H9 (cell line): ENCODE results near the gene TRPM1. TPM values are rescaled to one million over a fixed set of nuclear protein-coding genes. Genes with fewer than 3 reads are reported as not detected.

ENCODE experiments used
- DNase-seq: peaks from one replicate; pipeline ENCODE4 v3.0.0-alpha.2; 2017
- H2AFZ ChIP-seq: one replicate; pipeline ENCODE4 v1.6.1; 2013; ENCODE audit warnings: mild to moderate bottlenecking, low read length, control low read depth, moderate library complexity
- H2AK5ac ChIP-seq: 2 replicates; pipeline ENCODE4 v1.6.1; 2013; ENCODE audit warnings: low read length, control low read depth, mixed read lengths; ENCODE audit not compliant: insufficient read length
- H2BK120ac ChIP-seq: one replicate; pipeline ENCODE4 v1.6.1; 2013; ENCODE audit warnings: low read depth, mild to moderate bottlenecking, low read length, control low read depth, inconsistent platforms; ENCODE audit not compliant: poor library complexity, severe bottlenecking
- H2BK12ac ChIP-seq: 2 replicates; pipeline ENCODE4 v1.6.1; 2013; ENCODE audit warnings: low read length, control low read depth, mixed read lengths, low read depth; ENCODE audit not compliant: insufficient read length
- H2BK15ac ChIP-seq: 2 replicates; pipeline ENCODE4 v1.6.1; 2013; ENCODE audit warnings: low read depth, low read length, control low read depth
- H2BK20ac ChIP-seq: one replicate; pipeline ENCODE4 v1.6.1; 2013; ENCODE audit warnings: low read depth, mild to moderate bottlenecking, low read length, control low read depth, inconsistent platforms; ENCODE audit not compliant: poor library complexity, severe bottlenecking
- H2BK5ac ChIP-seq: 2 replicates; pipeline ENCODE4 v1.6.1; 2013; ENCODE audit warnings: low read length, control low read depth, mixed read lengths; ENCODE audit not compliant: insufficient read length
- H3K14ac ChIP-seq: 2 replicates; pipeline ENCODE4 v1.6.1; 2013; ENCODE audit warnings: low read length, control low read depth; ENCODE audit not compliant: insufficient read depth
- H3K18ac ChIP-seq: 2 replicates; pipeline ENCODE4 v1.6.1; 2013; ENCODE audit warnings: low read depth, mild to moderate bottlenecking, mixed read lengths, low read length, control low read depth; ENCODE audit not compliant: insufficient read length
- H3K23ac ChIP-seq: 2 replicates; pipeline ENCODE4 v1.6.1; 2013; ENCODE audit warnings: low read length, control low read depth, mixed read lengths, low read depth; ENCODE audit not compliant: insufficient read length
- H3K23me2 ChIP-seq: 2 replicates; pipeline ENCODE4 v1.6.1; 2013; ENCODE audit warnings: low read depth, mild to moderate bottlenecking, mixed read lengths, low read length, control low read depth; ENCODE audit not compliant: insufficient read length, poor library complexity, severe bottlenecking
- H3K27ac ChIP-seq: 2 replicates; pipeline ENCODE4 v1.5.1; 2013; ENCODE audit warnings: low read length, control low read depth, mixed read lengths, low read depth; ENCODE audit not compliant: insufficient read length
- H3K27me3 ChIP-seq: 2 replicates; pipeline ENCODE4 v1.6.1; 2013; ENCODE audit warnings: low read length, control low read depth, inconsistent platforms; ENCODE audit not compliant: insufficient read depth
- H3K4ac ChIP-seq: 2 replicates; pipeline ENCODE4 v1.6.1; 2013; ENCODE audit warnings: low read depth, mild to moderate bottlenecking, control low read depth, inconsistent platforms, low read length, moderate library complexity
- H3K4me1 ChIP-seq: 2 replicates; pipeline ENCODE4 v1.6.1; 2013; ENCODE audit warnings: low read length, control low read depth, inconsistent platforms; ENCODE audit not compliant: insufficient read depth
- H3K4me2 ChIP-seq: 2 replicates; pipeline ENCODE4 v1.6.1; 2013; ENCODE audit warnings: low read length, control low read depth, mixed read lengths; ENCODE audit not compliant: insufficient read length, insufficient read depth
- H3K56ac ChIP-seq: 2 replicates; pipeline ENCODE4 v1.6.1; 2013; ENCODE audit warnings: low read depth, mild to moderate bottlenecking, mixed read lengths, low read length, control low read depth; ENCODE audit not compliant: insufficient read length
- H3K79me1 ChIP-seq: 2 replicates; pipeline ENCODE4 v1.6.1; 2013; ENCODE audit warnings: low read depth, mild to moderate bottlenecking, moderate library complexity, low read length, control low read depth, inconsistent platforms; ENCODE audit not compliant: insufficient read depth, poor library complexity, severe bottlenecking
- H3K79me2 ChIP-seq: 2 replicates; pipeline ENCODE4 v1.6.1; 2013; ENCODE audit warnings: low read length, control low read depth, inconsistent platforms; ENCODE audit not compliant: insufficient read depth
- H3K9ac ChIP-seq: 2 replicates; pipeline ENCODE4 v1.6.1; 2013; ENCODE audit warnings: low read length, control low read depth, mixed read lengths; ENCODE audit not compliant: insufficient read length; ENCODE audit errors: extremely low read depth
- H3K9me3 ChIP-seq: one replicate; pipeline ENCODE4 v1.6.1; 2013; ENCODE audit warnings: low read depth, low read length, inconsistent platforms; ENCODE audit not compliant: control insufficient read depth
- H3T11ph ChIP-seq: one replicate; pipeline ENCODE4 v1.6.1; 2013; ENCODE audit warnings: mild to moderate bottlenecking, low read length, control low read depth, inconsistent platforms
- H4K20me1 ChIP-seq: one replicate; pipeline ENCODE4 v1.6.1; 2013; ENCODE audit not compliant: control insufficient read depth, insufficient read length, insufficient read depth
- H4K5ac ChIP-seq: 2 replicates; pipeline ENCODE4 v1.6.1; 2013; ENCODE audit warnings: low read depth, mild to moderate bottlenecking, mixed read lengths, low read length, control low read depth; ENCODE audit not compliant: insufficient read length
- H4K8ac ChIP-seq: replicated peaks from 2 replicates; pipeline ENCODE4 v1.6.1; 2013; ENCODE audit warnings: low read length, control low read depth, mixed read lengths, low read depth; ENCODE audit not compliant: insufficient read length
- H4K91ac ChIP-seq: 2 replicates; pipeline ENCODE4 v1.6.1; 2013; ENCODE audit warnings: low read depth, mild to moderate bottlenecking, moderate library complexity, mixed read lengths, low read length, control low read depth; ENCODE audit not compliant: insufficient read length
- H3K27ac Mint-ChIP-seq, 3 experiments: 2 replicates in 2 of 3; 3 replicates in 1 of 3; pipeline ENCODE4 v1.8.0; 2020 to 2021; ENCODE audit warnings: mixed read lengths in 3 of 3, mild to moderate bottlenecking in 1 of 3, moderate library complexity in 1 of 3
- H3K27me3 Mint-ChIP-seq: 2 replicates; pipeline ENCODE4 v1.8.0; 2021; ENCODE audit warnings: low read depth, mild to moderate bottlenecking, moderate library complexity, mixed read lengths
- H3K36me3 Mint-ChIP-seq, 3 experiments: 2 replicates in 2 of 3; 3 replicates in 1 of 3; pipeline ENCODE4 v1.8.0; 2020 to 2021; ENCODE audit warnings: low read depth in 3 of 3, mixed read lengths in 3 of 3; ENCODE audit not compliant: insufficient read depth in 1 of 3
- H3K4me1 Mint-ChIP-seq, 2 experiments: 2 replicates each; pipeline ENCODE4 v1.8.0; 2020; ENCODE audit warnings: mixed read lengths in 2 of 2
- H3K4me3 Mint-ChIP-seq, 2 experiments: 2 replicates in 1 of 2; 3 replicates in 1 of 2; pipeline ENCODE4 v1.8.0; 2020 to 2021; ENCODE audit warnings: mild to moderate bottlenecking in 2 of 2, mixed read lengths in 2 of 2, moderate library complexity in 1 of 2
- H3K9me3 Mint-ChIP-seq, 2 experiments: 2 replicates in 1 of 2; 3 replicates in 1 of 2; pipeline ENCODE4 v1.8.0; 2020; ENCODE audit warnings: mild to moderate bottlenecking in 2 of 2, mixed read lengths in 2 of 2, moderate library complexity in 1 of 2
- WGBS: extraction: QIAGEN DNeasy Blood & Tissue Kit; methylation state at CpG from one replicate; pipeline ENCODE4 v1.1.7; 2013; ENCODE audit warnings: missing lambda C conversion rate, low lambda C conversion rate, mixed read lengths; ENCODE audit not compliant: insufficient read length; ENCODE audit errors: extremely low coverage; 5-methylcytosine and 5-hydroxymethylcytosine counted together
- total RNA-seq: library from RNA; stranded (reverse); gene quantifications from 2 replicates; pipeline ENCODE4 v1.2.1, GENCODE V29; 2021
- TF ChIP-seq, protein P1 (sequence below): fragments of 200-600 bp; sonication (generic); conservative IDR thresholded peaks from 3 replicates; pipeline ENCODE4 v1.8.0; 2021; ENCODE audit warnings: antibody characterized with exemption, mild to moderate bottlenecking

The TRPM1 gene
- total RNA-seq, 1 experiment from 2014 or later = not detected

- Histone ChIP-seq H3K79me1 (no peaks in the 10 kb centered on the region), H4K91ac (no peak overlapping the region), H3K4me2 (no peak overlapping the region), H3K79me2 (no peaks in the 10 kb centered on the region), H4K5ac (no peak overlapping the region), H3T11ph (no peak overlapping the region), H2AFZ (no peak overlapping the region), H3K9ac (no peak overlapping the region), H4K20me1 (no peaks in the 10 kb centered on the region), H2BK15ac (no peak overlapping the region), H3K14ac (no peak overlapping the region), H2BK12ac (no peak overlapping the region), H3K4ac (no peak overlapping the region), H2BK120ac (no peak overlapping the region), H3K23ac (no peak overlapping the region), H3K4me1 (no peaks in the 10 kb centered on the region; the same call in 1 of the 2 replicates), H2BK20ac (no peak overlapping the region), H3K23me2 (no peaks in the 10 kb centered on the region), H3K56ac (no peak overlapping the region), H3K27me3 (no peaks in the 10 kb centered on the region), H2AK5ac (no peak overlapping the region), H3K27ac (no peak overlapping the region), H2BK5ac (no peak overlapping the region), H4K8ac (no peak overlapping the region), H3K9me3 (no peaks in the 10 kb centered on the region), H3K18ac (no peak overlapping the region)
- no peak for DNase-seq
- H3K9me3 Mint-ChIP-seq = no peaks in the 10 kb centered on the region
- no peak overlapping the region for H3K27ac Mint-ChIP-seq
- no peaks in the 10 kb centered on the region for H3K36me3 Mint-ChIP-seq
- WGBS = no CpG with 5 or more reads among the region's 10 CpGs
- TF ChIP-seq, protein P1, sequence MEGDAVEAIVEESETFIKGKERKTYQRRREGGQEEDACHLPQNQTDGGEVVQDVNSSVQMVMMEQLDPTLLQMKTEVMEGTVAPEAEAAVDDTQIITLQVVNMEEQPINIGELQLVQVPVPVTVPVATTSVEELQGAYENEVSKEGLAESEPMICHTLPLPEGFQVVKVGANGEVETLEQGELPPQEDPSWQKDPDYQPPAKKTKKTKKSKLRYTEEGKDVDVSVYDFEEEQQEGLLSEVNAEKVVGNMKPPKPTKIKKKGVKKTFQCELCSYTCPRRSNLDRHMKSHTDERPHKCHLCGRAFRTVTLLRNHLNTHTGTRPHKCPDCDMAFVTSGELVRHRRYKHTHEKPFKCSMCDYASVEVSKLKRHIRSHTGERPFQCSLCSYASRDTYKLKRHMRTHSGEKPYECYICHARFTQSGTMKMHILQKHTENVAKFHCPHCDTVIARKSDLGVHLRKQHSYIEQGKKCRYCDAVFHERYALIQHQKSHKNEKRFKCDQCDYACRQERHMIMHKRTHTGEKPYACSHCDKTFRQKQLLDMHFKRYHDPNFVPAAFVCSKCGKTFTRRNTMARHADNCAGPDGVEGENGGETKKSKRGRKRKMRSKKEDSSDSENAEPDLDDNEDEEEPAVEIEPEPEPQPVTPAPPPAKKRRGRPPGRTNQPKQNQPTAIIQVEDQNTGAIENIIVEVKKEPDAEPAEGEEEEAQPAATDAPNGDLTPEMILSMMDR = no peak
- H3K4me3 Mint-ChIP-seq = no peak overlapping the region
- peaks cover 9 to 11% of the 10 kb centered on the region in 2 experiments for H3K4me1 Mint-ChIP-seq
- H3K27me3 Mint-ChIP-seq = peaks cover 2% of the 10 kb centered on the region
Observed at GRCh38 chr15:31049111-31049510, 52.4 kb downstream of the TRPM1 start.
